NCI-H2196 treated with DMSO at 0.1 percent for 48 hours (cell line): ENCODE results near the gene FAHD1.
"Not testable (repeated sequence)": the region's sequence is repeated elsewhere in the genome, so short reads cannot be mapped to it uniquely, and the experiment has no call there.

Source experiments
- DNase-seq: peaks from one replicate; lab custom pipeline; 2025; ENCODE audit not compliant: unreplicated experiment; lab: John Stamatoyannopoulos, UW

The FAHD1 gene

DNA sequence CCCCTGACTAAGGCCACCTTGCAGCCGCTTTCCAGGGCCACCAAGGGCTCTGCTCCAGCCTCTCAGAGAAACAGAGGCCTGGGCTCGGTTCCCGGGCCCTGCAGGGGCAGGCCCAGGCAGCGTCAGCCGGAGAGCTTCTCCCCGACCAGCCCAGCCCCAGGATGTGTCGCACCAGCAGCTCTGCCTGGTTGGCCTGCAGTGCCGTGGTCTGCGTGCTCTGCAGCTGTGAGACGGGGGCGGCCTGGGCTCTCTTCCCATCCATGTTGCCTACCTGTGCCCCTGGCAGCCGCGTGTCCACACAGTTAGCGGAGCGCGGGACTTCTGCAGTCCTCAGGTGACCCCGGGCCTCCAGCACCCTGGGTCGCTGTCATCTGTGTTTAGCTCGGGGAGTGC, 38.3 kb upstream of the FAHD1 start:
- no peak for DNase-seq

DNA sequence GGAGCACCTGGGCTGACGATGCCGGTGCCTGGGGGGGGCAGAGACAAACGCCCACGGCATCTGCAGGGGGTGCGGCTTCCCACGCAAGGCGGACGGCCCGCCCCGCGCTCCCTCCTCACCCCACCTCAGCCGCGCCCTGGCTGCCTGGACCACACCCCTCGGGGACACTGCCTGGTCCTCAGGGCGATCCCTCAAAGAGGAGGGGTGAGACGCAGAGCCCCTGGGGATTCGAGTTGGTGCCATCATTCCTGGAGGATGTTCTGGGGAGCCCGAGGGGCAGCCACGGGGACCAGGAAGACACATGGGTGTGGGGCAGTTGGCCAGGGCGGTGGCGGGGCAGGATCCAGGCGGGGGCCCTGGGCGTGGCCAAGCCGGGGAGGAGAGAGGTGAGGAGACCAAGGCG, 37.4 kb upstream of the FAHD1 start:
- no peak for DNase-seq

GRCh38 chr16:1790261-1790610, 36.8 kb upstream of the FAHD1 start:
- no peak for DNase-seq

DNA sequence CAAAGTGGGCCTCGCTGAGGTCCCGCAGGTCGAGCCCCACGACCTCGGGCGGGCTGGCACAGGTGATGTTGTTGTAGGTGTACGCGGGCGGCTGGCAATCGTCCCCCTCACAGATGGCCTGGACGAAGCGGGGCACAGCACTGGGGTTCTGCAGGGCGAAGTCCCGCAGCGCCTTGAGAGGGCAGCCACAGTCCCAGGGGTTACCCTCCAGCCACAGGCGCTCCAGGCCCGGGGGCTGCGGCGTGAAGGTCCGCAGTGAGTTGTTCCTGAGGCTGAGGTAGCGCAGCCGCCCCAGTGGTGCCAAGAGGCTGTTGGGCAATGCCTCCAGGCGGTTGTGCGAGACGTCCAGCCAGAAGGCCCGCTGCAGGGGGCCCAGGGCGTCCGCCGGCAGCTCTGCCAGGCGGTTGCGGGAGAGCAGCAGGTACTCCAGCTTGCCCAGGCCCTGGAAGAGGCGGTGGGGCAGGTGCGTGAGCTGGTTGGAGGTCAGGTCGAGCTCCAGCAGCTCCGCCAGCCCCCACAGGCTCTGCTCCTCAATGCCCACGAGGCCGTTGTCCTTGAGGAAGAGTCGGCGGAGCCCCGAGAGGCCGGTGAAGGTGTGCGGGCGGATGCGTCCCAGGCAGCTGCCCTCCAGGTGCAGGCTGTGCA, 36.3 kb upstream of the FAHD1 start:
- DNase-seq, result no peak

DNA sequence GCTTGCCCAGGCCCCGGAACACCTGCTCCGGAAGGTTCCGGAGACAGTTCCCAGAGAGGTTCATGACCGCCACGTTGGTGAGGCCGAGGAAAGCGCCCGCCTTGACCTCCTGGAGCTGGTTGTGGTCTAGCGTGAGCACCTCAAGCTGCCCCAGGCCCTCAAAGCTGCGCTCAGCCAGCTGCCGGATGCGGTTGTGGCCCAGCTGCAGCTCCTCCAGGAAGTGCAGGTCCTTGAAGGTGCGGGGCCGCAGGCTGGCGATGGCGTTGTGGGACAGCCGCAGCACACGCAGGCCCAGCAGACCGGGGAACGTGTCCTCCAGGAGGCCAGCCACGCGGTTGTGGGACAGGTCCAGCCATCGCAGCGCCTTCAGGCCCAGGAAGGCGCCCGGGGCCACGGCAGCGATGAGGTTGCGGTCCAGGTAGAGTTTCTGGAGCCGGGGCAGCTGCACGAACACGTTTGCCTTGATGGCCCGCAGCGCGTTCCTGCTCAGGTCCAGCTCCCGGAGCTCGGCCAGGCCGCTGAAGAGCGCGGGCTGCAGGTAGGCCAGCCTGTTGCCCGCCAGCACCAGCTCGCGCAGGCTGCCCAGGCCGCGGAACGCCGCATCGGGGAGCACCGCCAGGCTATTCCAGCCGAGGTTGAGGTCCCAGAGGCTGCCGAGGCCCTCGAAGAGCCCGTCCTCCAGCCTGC, 35.6 kb upstream of the FAHD1 start:
- DNase-seq, result no peak

GRCh38 chr16:1791943-1792812, 34.8 kb upstream of the FAHD1 start:
- no peak for DNase-seq

DNA sequence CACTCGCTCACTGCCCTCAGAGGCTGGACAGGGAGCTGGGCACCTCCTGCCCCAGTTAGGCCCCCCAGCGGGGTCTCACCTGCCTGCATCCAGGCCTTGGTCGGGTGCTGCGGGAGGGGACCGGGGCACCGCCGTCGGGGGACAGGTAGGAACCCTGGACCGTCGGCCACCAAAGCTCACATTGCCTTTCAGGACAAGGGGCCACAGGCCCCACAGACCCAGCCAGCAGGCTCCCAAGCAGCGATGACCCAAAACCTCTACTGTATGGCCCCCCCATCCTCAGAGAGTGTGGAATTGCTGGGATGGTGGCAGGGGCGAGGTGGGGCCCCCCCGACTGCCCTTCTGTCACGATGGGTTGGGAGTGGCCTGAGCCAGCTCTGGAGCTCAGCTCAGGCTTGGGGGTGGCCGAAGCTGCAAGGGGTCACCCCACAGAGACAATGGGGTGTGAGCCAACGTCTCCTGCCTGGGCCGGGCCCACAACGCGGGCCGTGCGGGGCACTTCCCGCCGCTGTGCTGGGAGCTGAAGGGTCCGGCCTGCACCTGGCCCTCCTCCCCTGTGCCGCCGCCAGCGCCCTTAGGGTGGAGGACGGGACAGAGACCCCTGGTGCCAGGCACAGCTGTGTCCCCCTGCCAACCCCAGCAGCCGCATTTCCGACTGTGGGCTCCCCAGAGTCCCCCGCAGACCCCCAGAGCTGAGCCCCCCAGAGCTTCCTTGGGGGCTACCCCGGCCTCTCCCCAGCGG, 34.0 kb upstream of the FAHD1 start:
- no peak for DNase-seq

DNA sequence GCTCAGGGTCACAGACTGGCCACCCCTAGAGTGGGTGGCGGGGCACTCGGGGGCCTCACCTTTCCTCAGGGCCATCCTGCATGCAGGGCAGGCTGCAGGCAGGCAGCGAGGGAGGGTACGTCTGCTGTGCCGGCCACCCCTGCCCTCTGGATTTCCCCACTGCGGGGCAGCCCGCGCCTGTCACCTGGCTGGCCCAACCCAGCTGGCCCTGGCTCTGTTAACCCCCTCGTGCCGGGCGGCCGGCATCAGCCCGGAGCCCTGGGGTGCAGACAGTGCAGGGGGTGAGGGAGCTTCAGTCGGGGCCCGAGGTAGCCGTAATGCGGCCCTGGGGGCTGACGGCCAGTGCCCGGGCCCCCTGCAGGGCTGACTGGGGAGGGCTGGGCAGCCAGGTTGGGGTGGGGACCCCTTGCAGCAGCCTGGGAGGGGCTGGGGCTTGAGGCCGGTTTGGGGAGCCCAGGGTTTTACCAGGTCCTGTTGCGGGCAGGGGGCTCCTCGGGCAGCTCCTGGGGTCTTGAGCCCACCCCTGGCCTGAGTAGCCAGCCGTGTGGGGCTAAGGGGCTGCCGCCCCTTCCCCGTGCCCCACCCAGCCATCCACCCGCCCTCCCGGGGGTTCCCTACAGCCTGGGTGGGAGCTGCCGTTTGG, 33.3 kb upstream of the FAHD1 start, which contains the start of gene IGFALS:
IGFALS (minus strand) TSS at position 128 of the 643 bp plus-strand sequence; CDS start at position 75, 53 bp downstream.
- no peak for DNase-seq

DNA sequence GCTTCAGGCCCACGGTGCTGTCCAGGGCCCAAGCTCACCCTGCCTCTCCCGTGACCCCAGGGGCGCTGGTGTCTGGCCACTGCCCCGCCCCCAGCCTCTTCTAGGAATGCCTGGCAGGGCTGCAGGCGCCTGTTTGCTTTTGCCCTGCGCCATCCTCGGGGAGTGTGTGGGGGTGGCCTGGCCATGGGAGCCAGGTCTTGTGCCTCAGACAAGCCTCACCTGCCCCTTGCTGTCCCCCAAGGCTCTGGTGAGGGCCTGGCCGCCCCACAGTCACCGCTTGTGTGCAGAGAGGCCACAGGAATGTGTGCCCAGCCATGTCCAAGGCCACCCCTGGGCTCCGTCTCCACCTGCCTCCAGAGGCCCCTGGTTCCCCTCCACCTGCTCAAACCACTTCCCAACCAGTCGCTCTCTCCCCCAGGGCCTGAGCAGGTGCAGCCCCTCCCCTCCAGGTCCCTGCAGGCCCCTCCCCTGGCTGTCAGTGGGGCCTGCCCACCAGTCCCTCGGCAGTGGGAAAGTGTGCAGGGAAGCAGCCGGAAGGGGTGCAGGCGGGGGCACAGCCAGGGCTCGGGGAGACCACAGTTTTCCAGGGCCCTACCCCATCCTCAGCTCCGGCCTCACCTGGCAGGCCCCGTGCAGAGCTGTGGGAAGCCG, 32.7 kb upstream of the FAHD1 start:
- DNase-seq, result no peak

GRCh38 chr16:1794908-1795666, 31.9 kb upstream of the FAHD1 start:
- no peak for DNase-seq

- DNase-seq, result not testable (repeated sequence)
These were observed 27.7 kb upstream of the FAHD1 start for GRCh38 chr16:1799263-1799662.

DNA sequence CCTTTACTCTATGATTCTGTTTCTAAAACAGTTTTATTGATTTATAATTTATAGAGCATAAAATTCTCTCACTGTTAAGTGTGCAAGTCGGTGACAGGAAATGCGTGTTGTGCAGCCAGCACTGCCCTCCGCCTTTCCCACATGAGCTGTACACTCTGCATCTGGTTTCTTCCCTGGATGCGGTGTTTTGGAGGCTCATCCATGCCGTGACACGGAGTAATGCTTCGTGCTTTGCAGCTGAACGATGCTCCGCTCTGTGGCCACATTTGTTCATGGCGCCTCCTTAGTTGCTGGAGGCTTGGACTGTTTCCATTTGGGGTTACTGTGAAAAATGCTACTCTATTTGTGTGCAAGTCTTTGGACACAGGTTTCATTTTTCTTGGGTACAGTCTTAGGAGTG, 26.3 kb upstream of the FAHD1 start:
- no peak for DNase-seq

- no peak for DNase-seq
These were observed 19.4 kb upstream of the FAHD1 start for GRCh38 chr16:1807626-1808025.

- DNase-seq, result no peak
These were observed 18.3 kb upstream of the FAHD1 start for GRCh38 chr16:1808691-1809090.

- DNase-seq, result no peak
These were observed 17.7 kb upstream of the FAHD1 start for GRCh38 chr16:1809281-1809801.

DNA sequence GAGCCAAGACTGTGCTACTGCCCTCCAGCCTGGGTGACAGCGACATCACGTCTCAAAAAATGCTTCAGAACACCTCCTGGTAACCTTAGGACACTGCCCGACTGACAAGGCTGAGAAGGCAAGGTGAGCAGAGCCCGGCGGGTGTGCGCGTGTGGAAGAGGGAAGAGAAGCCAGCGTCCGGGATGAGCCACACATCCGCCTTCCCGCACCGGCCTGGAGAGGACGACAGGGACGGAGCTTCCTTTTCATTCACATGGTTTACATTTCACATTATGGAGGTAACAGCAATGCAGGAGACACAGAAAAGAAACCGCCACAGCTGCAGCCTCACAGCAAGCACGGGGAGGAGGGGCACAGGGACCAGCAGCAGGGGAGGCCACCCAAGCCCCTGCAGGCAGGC, 16.9 kb upstream of the FAHD1 start:
- DNase-seq, result no peak

GRCh38 chr16:1810536-1810935, 16.5 kb upstream of the FAHD1 start:
- DNase-seq, result no peak

DNA sequence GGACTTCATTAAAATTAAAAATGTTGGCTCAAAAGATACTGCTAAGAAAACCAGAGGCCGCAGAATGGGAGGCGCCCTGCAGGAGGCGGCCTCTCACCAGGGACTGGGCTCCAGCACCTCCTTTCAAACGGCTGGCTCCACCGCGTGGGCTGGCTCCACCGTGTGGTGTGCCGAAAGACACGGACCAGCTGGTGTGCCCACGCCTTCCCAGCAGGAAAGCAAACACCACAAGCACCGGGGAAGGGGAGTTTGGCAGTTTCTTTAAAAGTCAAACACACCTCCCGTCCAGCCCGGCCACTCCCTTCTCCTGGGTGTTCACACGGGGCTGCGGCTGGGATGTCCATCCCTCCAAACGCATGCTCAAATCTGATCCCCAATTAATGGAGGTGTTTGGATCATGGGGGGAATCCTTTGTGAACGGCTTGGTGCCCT, 14.3 kb upstream of the FAHD1 start:
- peak; percentile 58 for DNase-seq

DNA sequence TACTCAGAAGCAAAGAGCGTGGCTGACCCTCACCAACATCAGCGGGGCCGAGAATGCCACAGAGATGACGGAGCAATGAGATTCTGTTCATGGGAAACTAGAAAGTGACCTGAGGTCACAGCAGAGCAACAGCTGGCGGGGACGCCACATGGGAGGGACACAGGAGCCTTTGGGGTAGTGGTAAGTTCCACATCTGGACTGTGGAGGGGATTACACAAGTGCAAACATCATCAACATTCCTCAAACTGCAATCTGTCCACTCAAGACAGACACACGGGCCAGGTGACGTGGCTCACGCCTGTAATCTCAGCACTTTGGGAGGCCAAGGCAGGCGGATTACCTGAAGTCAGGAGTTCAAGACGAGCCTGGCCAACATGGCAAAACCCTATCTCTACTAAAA, 11.5 kb upstream of the FAHD1 start:
- no peak for DNase-seq
